SH-SY5Y (cell line): ENCODE data around the gene ZNF862.

Experiments used
- GATA2 ChIP-seq: IDR thresholded peaks from 2 replicates; pipeline ENCODE4 v1.6.1; 2011; ENCODE audit warnings: mild to moderate bottlenecking, low read depth, low read length
- GATA3 ChIP-seq: IDR thresholded peaks from 2 replicates; pipeline ENCODE4 v1.6.1; 2011; ENCODE audit warnings: low read depth, mild to moderate bottlenecking, low read length, moderate library complexity

DNA sequence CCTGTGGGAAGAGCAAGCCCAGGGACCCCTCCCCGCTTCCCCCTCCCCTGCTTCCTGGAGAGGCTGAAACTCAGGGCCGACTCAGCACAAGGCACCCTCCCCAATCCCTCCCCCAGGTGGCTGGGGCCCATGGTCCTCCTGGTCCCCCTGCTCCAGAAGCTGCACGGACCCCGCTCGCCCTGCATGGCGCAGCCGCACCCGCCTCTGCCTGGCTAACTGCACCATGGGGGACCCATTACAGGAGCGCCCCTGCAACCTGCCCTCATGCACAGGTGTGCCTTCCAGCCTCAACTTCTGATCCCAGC lies 19.7 kb upstream of the ZNF862 start:
- TF ChIP-seq GATA2 (no peak), GATA3 (no peak)
